Sigmoid colon (tissue), 4 donors: Measurements from ENCODE around the gene TXNDC11.

Experiments used
- CTCF ChIP-seq, 4 experiments: fragments of 450-650 bp in 3 of 4; fragments of 200-600 bp in 1 of 4; IDR thresholded peaks; one replicate each; pipeline ENCODE4 v1.5.1; 2016 to 2019; ENCODE audit warnings: antibody characterized with exemption in 4 of 4, mild to moderate bottlenecking in 3 of 4, moderate library complexity in 2 of 4
- EP300 ChIP-seq, 4 donors: sonication (generic); formaldehyde crosslinking; IDR thresholded peaks; one replicate each; pipeline ENCODE4 v1.6.1; 2017; ENCODE audit warnings: antibody characterized with exemption in 4 of 4
- POLR2A ChIP-seq, 2 donors: fragments of 450-650 bp; IDR thresholded peaks; one replicate each; pipeline ENCODE4 v1.6.1; 2016; ENCODE audit warnings: antibody characterized with exemption in 2 of 2, mild to moderate bottlenecking in 2 of 2, moderate library complexity in 2 of 2
- POLR2AphosphoS5 ChIP-seq, 4 donors: sonication (generic); formaldehyde crosslinking; IDR thresholded peaks; one replicate each; pipeline ENCODE4 v1.6.1; 2017; ENCODE audit warnings: antibody characterized with exemption in 4 of 4

- TF ChIP-seq CTCF (IDR thresholded peaks at IDR 0.05): no peak
- no peak for TF ChIP-seq EP300 (IDR thresholded peaks at IDR 0.05)
- TF ChIP-seq POLR2A (IDR thresholded peaks at IDR 0.05): no peak
- TF ChIP-seq POLR2AphosphoS5 (IDR thresholded peaks at IDR 0.05): no peak
These were observed 5.8 kb downstream of the TXNDC11 start for GRCh38 chr16:11736903-11737302.
